Brain microvascular endothelial cell (primary cell): ENCODE results near the gene AP2S1.

Experiments used
- DNase-seq: peaks from one replicate; pipeline ENCODE4 v3.0.0-alpha.2; 2020
- H3K27ac ChIP-seq: fragments of 250-450 bp; sonication (Bioruptor Pico); 2 replicates; pipeline ENCODE4 v1.5.1; 2020; ENCODE audit warnings: mild to moderate bottlenecking, moderate library complexity
- H3K27me3 ChIP-seq: fragments of 250-450 bp; sonication (Bioruptor Pico); replicated peaks from 2 replicates; pipeline ENCODE4 v1.5.1; 2020; ENCODE audit warnings: mild to moderate bottlenecking
- H3K36me3 ChIP-seq: fragments of 250-450 bp; sonication (Bioruptor Pico); replicated peaks from 2 replicates; pipeline ENCODE4 v1.5.1; 2020; ENCODE audit warnings: mild to moderate bottlenecking
- H3K4me3 ChIP-seq: 2 replicates; pipeline ENCODE4 v1.5.1; 2011; ENCODE audit warnings: low read depth, mild to moderate bottlenecking, control low read depth, low read length, moderate library complexity
- CTCF ChIP-seq: IDR thresholded peaks from 2 replicates; pipeline ENCODE4 v1.5.1; 2011; ENCODE audit warnings: low read depth, mild to moderate bottlenecking, moderate library complexity, low read length, control low read depth, inconsistent platforms; ENCODE audit errors: missing control alignments
- in situ Hi-C: cut with HindIII; loops from 2 replicates; pipeline ENCODE4 v1.10.0; 2017; ENCODE audit warnings: low sequenced_read_pairs, low pct_ligation_motif_present

Gene AP2S1

GRCh38 chr19:46862503-46862834 lies 11.8 kb upstream of the AP2S1 start:
- Histone ChIP-seq H3K27me3 (no peaks in the 10 kb centered on the region), H3K4me3 (peak overlapping the region; percentile 74), H3K27ac (peak overlapping the region; percentile 34), H3K36me3 (no peaks in the 10 kb centered on the region)
- in situ Hi-C loops: loop anchor here (25.0 kb wide), 1 partner anchor 100 kb away; no protein-coding TSS in a partner anchor
- no peak for TF ChIP-seq CTCF
- DNase-seq: no peak

- H3K4me3 ChIP-seq: peak overlapping the region; percentile 74
- no peaks in the 10 kb centered on the region for H3K27me3 ChIP-seq
- in situ Hi-C loops: loop anchor here (25.0 kb wide), 1 partner anchor 100 kb away; no protein-coding TSS in a partner anchor
- no peak for DNase-seq
- H3K36me3 ChIP-seq: no peaks in the 10 kb centered on the region
- TF ChIP-seq CTCF: no peak
- peak overlapping the region; percentile 34 for H3K27ac ChIP-seq
Observed at GRCh38 chr19:46861691-46862502, 11.3 kb upstream of the AP2S1 start.

DNA sequence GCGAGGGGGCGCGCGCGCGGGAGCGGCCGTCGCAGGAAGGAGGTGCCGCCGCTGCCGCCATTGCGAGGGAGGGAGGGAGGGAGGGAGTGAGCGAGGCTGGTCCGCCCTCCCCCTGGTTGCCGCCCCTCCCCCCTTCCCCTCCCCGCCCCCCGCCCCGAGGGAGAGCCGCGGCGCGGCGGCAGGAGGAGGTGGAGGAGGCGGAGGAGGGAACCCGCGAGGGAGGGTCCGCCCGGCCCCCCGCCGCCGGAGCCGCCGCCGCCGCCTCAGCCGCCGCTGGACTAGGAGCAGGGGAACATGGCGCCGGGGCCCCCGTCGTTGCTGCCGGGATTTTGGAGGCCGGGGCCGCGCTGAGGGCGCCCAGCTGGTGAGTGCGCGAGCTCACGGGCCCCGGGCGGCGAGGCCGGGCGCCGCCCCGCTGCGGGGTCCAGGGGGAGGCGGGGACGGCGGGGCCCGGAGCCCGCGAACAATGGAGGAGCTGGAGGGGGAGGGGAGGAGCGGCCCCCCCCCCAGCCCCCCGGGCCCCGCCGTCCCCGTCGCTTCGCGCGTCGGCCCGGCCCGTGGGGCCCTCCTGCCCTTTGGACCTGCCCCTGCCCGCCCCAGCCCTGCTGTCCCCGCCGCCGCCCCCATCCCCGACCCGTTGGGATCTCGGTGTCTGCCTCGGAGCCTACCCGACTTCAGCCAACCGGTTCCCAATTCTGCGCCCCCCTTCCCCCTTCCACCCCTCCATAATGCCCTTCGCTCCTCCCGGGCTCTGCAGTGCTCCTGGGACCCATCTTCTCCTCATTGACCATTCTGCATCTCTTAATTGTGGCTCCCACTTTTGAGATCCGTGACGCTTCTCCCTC lies 10.4 kb upstream of the AP2S1 start, which contains the start of gene ARHGAP35:
Gene ARHGAP35, plus strand, starts transcription at position 152 of the 845 bp plus-strand sequence. CDS start 57,679 bp downstream, outside the sequence.
- no peak for TF ChIP-seq CTCF
- no peak for DNase-seq
- Histone ChIP-seq H3K4me3 (peak within 1 kb of the TSS; percentile 74), H3K27ac (peak within 1 kb of the TSS; percentile 89), H3K27me3 (no peaks in the 10 kb centered on the region), H3K36me3 (no peaks in the 10 kb centered on the region)
- in situ Hi-C loops: loop anchor here (25.0 kb wide), 1 partner anchor 101 kb away; no protein-coding TSS in a partner anchor

- Histone ChIP-seq H3K27ac (peak overlapping the region; percentile 89), H3K36me3 (no peaks in the 10 kb centered on the region), H3K27me3 (no peaks in the 10 kb centered on the region), H3K4me3 (peak overlapping the region; percentile 74)
- in situ Hi-C loops: loop anchor here (25.0 kb wide), 1 partner anchor 102 kb away; no protein-coding TSS in a partner anchor
- no peak for TF ChIP-seq CTCF
- DNase-seq: peak; percentile 99
Observed at GRCh38 chr19:46860125-46860845, 9.6 kb upstream of the AP2S1 start.

DNA sequence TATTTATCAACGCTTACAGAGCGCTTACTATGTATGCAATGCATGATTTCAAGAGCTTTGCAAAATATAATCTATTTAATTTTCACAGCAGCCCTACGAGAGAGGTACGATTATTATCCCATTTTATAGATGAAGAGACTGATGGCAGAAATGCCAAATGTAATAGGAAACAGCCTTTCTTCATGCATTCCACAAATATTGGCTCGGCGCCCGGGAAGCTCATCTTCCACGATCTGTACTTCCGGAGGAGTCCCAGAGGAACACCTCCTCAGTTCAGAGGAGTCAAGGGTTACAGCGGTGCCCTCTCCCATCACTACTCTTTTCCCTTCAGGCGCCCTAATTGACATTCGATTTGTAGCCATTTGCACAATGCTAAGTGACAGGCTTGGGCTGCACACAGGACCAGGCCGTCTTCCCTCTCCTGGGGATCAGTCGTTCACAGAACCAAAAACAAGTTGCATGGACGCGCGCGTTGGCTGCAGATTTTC lies 9.0 kb upstream of the AP2S1 start:
- no peaks in the 10 kb centered on the region for H3K27me3 ChIP-seq
- in situ Hi-C loops: loop anchor here (25.0 kb wide), 1 partner anchor 103 kb away; no protein-coding TSS in a partner anchor
- TF ChIP-seq CTCF: no peak
- no peaks in the 10 kb centered on the region for H3K36me3 ChIP-seq
- H3K27ac ChIP-seq: peak overlapping the region; percentile 23
- peak; percentile 71 for DNase-seq
- H3K4me3 ChIP-seq: peak overlapping the region; percentile 44
